ENCODE data around the gene RNU1-2. TPM values are rescaled to one million over a fixed set of nuclear protein-coding genes. Genes with fewer than 3 reads are reported as not detected.
"Not testable (repeated sequence)": the region's sequence is repeated elsewhere in the genome, so short reads cannot be mapped to it uniquely, and the experiment has no call there.

Gene RNU1-2
- total and polyA plus RNA-seq, 9 donors, result 2,384 TPM; not detected in 8

- not testable (repeated sequence) for H3K4me3 ChIP-seq (ENCODE audit: low read length); DNase-seq; H3K27ac ChIP-seq (ENCODE audit: low read length); H3K27me3 ChIP-seq (ENCODE audit: control insufficient read depth, insufficient read depth, low read length); H3K9me3 ChIP-seq (replicated peaks; ENCODE audit: control insufficient read depth, low read depth, low read length); H3K4me1 ChIP-seq (ENCODE audit: control insufficient read depth, insufficient read depth, low read length)
- WGBS (ENCODE audit: insufficient coverage), result 91% methylated on average over 29 of the region's 32 CpGs
- peaks cover 66% of the 10 kb centered on the region for H3K36me3 ChIP-seq (ENCODE audit: control insufficient read depth, insufficient read depth, low read length)
Measured at GRCh38 chr1:16939386-16940180, 43.8 kb downstream of the RNU1-2 start.

- Histone ChIP-seq H3K27ac (ENCODE audit: low read length) (no peak overlapping the region), H3K9me3 (replicated peaks; ENCODE audit: control insufficient read depth, low read depth, low read length) (no peaks in the 10 kb centered on the region), H3K36me3 (ENCODE audit: control insufficient read depth, insufficient read depth, low read length) (peaks cover 59% of the 10 kb centered on the region), H3K4me3 (ENCODE audit: low read length) (no peak overlapping the region), H3K4me1 (ENCODE audit: control insufficient read depth, insufficient read depth, low read length) (peaks cover 2% of the 10 kb centered on the region), H3K27me3 (ENCODE audit: control insufficient read depth, insufficient read depth, low read length) (no peaks in the 10 kb centered on the region)
- no peak for DNase-seq
- WGBS (ENCODE audit: insufficient coverage), result 91% methylated on average over 16 of the region's 19 CpGs
Measured at GRCh38 chr1:16944038-16944437, 48.3 kb downstream of the RNU1-2 start.

- H3K4me1 ChIP-seq (ENCODE audit: control insufficient read depth, insufficient read depth, low read length); DNase-seq; H3K9me3 ChIP-seq (replicated peaks; ENCODE audit: control insufficient read depth, low read depth, low read length); H3K4me3 ChIP-seq (ENCODE audit: low read length); H3K27me3 ChIP-seq (ENCODE audit: control insufficient read depth, insufficient read depth, low read length); H3K27ac ChIP-seq (ENCODE audit: low read length): not testable (repeated sequence)
- peaks cover 54% of the 10 kb centered on the region for H3K36me3 ChIP-seq (ENCODE audit: control insufficient read depth, insufficient read depth, low read length)
- WGBS (ENCODE audit: insufficient coverage), result 75% methylated on average over 1 of the region's 9 CpGs
Measured at GRCh38 chr1:16945512-16945911, 49.7 kb downstream of the RNU1-2 start.

Other genes starting within 250 kb of the RNU1-2 start
- gene RNU1-3, start 229.0 kb upstream of the RNU1-2 start, total RNA-seq, result 2,384 TPM
- not detected for gene RNU1-3, start 229.0 kb upstream of the RNU1-2 start, polyA plus RNA-seq (ENCODE audit: insufficient read depth in 1 of 8, insufficient read length in 8 of 8, low replicate concordance in 1 of 8)
- gene RNU1-4, start 155.5 kb upstream of the RNU1-2 start, total RNA-seq, result 2,384 TPM
- gene RNU1-4, start 155.5 kb upstream of the RNU1-2 start, polyA plus RNA-seq (ENCODE audit: insufficient read depth in 1 of 8, insufficient read length in 8 of 8, low replicate concordance in 1 of 8), result not detected
- gene CROCC, start 26.0 kb downstream of the RNU1-2 start, total RNA-seq, result 15.2 TPM
- 10 to 100 TPM; 22.1 to 33.1 (median 26.7) TPM for gene CROCC, start 26.0 kb downstream of the RNU1-2 start, polyA plus RNA-seq (ENCODE audit: insufficient read depth in 1 of 8, insufficient read length in 8 of 8, low replicate concordance in 1 of 8)
- gene MFAP2, start 84.6 kb downstream of the RNU1-2 start, total RNA-seq, result 89.3 TPM
- gene MFAP2, start 84.6 kb downstream of the RNU1-2 start, polyA plus RNA-seq (ENCODE audit: insufficient read depth in 1 of 8, insufficient read length in 8 of 8, low replicate concordance in 1 of 8), result 100 to 1,000 TPM in 6 of 8 donors, 10 to 100 TPM in 2; 50.1 to 150 (median 113) TPM
- 8.8 TPM for gene ATP13A2, start 115.9 kb downstream of the RNU1-2 start, total RNA-seq
- gene ATP13A2, start 115.9 kb downstream of the RNU1-2 start, polyA plus RNA-seq (ENCODE audit: insufficient read depth in 1 of 8, insufficient read length in 8 of 8, low replicate concordance in 1 of 8), result 10 to 100 TPM; 19.2 to 25.0 (median 21.7) TPM
- 103 TPM for gene SDHB, start 158.1 kb downstream of the RNU1-2 start, total RNA-seq
- gene SDHB, start 158.1 kb downstream of the RNU1-2 start, polyA plus RNA-seq (ENCODE audit: insufficient read depth in 1 of 8, insufficient read length in 8 of 8, low replicate concordance in 1 of 8), result 100 to 1,000 TPM in 3 of 8 donors, 10 to 100 TPM in 5; 83.6 to 118 (median 92.6) TPM
- 37.2 TPM for gene PADI2, start 223.5 kb downstream of the RNU1-2 start, total RNA-seq
- 10 to 100 TPM; 46.7 to 81.7 (median 69.7) TPM for gene PADI2, start 223.5 kb downstream of the RNU1-2 start, polyA plus RNA-seq (ENCODE audit: insufficient read depth in 1 of 8, insufficient read length in 8 of 8, low replicate concordance in 1 of 8)